Erythroblast (primary cell): ENCODE measurements around the gene IQGAP3.

Experiments used
- GATA1 ChIP-seq: IDR thresholded peaks from 2 replicates; pipeline ENCODE4 v1.6.1; 2011; ENCODE audit warnings: low read depth, mild to moderate bottlenecking, control low read depth, low read length, moderate library complexity
- POLR2A ChIP-seq: IDR thresholded peaks from 2 replicates; pipeline ENCODE4 v1.6.1; 2011; ENCODE audit warnings: mild to moderate bottlenecking, low read length

DNA sequence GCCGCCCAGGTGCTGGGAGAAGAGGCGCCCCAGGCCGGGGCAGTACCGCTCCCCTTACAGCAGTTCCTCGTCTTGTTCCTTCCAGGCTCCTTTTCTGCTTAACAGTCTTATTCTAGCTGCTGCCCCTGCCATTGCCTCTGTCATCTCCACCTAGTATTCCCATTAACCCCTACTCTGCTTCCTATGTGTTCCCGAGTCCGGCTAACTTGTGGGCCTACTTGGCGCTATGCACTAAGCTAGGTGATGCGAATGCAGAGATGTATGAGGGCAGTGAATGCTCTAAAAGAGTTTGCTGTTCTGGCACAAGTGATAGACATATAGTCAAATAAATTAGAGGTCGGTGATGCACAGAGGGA, 276 bp upstream of the IQGAP3 start:
- no peak for TF ChIP-seq POLR2A
- TF ChIP-seq GATA1 = no peak
